Measurements from ENCODE around the gene ADAMTSL4.

- TF ChIP-seq ZFP3 (CRISPR knock-in tag; IDR thresholded peaks at IDR 0.05) (no peak), ZFP30 (CRISPR knock-in tag; IDR thresholded peaks at IDR 0.05) (no peak)
Measured at GRCh38 chr1:150549496-150550221, 451 bp downstream of the ADAMTSL4 start.

Data from SK-N-SH treated with all-trans-retinoic acid at 6 μM for 48 hours (cell line).